GM19395 (cell line): Measurements from ENCODE around the gene HACE1.
"Not testable (repeated sequence)": the region's sequence is repeated elsewhere in the genome, so short reads cannot be mapped to it uniquely, and the experiment has no call there.

Experiments
- ATAC-seq: cut with Tn5 transposase; IDR thresholded peaks from one replicate; pipeline ENCODE4 v1.9.1; 2021; ENCODE audit warnings: mild to moderate bottlenecking, moderate library complexity; ENCODE audit not compliant: unreplicated experiment

Gene HACE1

DNA sequence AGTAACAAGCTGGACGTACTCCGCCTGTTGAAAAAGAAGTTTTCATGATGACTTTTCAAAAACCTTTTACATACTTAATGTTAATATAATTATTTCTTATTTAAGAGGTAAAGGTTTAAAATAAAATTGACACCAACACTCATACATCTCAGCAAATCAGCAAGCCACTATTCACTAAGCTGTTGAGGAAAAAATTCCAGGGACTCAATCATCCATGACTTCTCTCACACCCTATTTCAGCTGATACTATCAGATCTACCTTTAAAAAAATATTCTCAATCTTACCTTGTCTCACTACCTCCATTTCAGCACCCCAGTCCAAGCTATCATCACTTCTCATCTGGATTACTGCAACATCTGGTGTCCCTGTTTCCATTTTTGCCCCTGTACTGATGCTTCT lies 109.3 kb downstream of the HACE1 start:
- ATAC-seq = no peak

DNA sequence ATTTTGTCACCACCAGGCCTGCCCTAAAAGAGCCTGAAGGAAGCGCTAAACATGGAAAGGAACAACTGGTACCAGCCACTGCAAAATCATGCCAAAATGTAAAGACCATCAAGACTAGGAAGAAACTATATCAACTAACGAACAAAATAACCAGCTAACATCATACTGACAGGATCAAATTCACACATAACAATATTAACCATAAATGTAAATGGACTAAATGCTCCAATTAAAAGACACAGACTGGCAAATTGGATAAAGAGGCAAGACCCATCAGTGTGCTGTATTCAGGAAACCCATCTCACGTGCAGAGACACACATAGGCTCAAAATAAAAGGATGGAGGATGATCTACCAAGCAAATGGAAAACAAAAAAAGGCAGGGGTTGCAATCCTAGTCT lies 120.6 kb downstream of the HACE1 start:
- not testable (repeated sequence) for ATAC-seq

DNA sequence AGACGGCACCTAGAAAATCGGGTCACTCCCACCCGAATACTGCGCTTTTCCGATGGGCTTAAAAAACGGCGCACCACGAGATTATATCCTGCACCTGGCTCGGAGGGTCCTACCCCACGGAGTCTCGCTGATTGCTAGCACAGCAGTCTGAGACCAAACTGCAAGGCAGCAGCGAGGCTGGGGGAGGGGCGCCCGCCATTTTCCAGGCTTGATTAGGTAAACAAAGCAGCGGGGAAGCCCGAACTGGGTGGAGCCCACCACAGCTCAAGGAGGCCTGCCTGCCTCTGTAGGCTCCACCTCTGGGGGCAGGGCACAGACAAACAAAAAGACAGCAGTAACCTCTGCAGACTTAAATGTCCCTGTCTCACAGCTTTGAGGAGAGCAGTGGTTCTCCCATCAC lies 122.2 kb downstream of the HACE1 start:
- ATAC-seq = not testable (repeated sequence)

DNA sequence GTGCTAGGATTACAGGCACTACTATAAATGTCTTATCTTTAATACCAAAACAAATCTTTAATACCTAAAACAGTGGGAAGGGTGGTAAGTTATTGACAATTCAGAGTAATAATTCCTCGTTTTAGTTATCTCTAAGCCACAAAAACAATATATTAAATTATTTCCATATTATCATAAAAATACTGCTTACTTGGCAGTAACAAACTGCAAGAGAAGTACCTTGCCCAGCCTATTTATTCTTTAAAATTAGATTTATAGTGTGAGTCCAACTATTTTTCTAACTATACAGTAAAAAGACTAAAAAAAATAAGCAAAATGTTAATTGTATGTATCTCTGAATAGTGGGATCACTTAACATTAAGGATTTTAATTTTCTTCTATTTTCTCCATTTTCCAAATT lies 123.2 kb downstream of the HACE1 start:
- no peak for ATAC-seq

DNA sequence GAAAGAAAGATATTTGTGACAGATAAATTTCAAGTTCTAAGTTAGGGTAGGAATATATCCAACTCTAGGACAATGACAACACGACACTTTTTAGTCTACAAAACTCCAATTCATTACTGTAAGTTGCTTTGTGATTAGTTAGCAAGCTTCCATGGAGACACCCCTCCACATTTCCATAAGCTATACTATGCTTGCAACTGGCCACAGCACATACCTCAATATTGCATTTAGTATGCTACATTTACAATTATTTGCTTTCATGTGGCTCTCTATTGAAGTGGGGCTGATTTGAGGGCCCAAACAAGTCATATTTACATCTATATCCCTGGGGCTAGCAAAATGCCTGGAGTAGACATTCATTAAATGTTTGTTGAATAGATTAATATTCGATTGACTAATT lies 129.3 kb downstream of the HACE1 start:
- no peak for ATAC-seq

DNA sequence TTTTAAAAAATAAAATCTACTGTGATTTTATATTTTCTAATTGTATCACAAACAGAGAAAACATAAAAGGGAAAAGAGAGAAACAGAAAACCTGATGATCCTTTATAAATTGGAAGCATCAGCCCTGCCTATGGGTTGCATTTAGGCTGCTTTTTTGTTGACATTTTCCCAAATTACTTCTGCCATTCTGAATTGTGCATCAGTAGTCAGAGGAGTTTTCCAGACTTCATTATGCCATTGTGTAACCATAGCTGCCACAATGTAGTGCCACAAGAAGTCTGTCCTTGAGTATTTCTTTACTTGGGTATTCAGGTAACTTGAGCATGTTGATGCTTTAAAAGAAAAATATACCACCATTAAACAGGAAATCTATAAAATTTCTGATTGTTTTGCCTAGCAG lies 130.3 kb downstream of the HACE1 start:
- ATAC-seq = no peak

DNA sequence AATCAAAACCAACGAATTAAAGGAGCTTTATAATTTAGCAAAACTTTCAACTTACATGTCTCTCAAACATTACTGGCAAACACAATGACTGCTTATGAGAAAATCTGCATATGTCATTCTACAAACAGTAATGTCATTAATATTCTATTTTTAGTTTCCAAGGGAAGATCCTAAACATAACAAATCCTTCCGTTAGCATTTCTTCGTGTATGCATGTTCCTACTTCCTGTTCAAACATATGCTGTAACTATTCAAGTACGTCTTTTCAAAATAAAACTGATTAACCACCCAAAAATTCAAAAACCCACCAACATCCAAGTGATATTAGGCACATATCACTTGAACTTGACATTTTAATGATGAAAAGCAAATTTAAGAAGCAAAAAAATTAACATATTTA lies 131.3 kb downstream of the HACE1 start:
- ATAC-seq = no peak

DNA sequence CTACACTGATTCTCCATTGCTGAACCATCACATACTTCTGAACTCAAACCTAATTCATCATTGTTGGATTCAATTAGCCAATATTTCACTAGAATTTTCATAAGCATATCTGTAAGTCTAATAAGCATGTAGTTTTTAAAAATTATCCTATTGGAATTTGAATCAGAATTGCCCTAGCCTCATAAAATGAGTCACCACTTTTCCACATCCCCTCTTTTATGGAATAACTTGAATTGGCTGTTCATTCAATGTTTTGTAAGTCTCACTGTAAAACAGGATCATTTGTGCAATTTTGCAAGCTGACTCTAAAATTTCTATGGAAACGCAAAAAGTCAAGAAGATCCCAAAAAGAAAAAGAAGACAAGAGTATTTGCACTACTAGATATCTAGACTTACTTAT lies 141.0 kb downstream of the HACE1 start:
- ATAC-seq = no peak

DNA sequence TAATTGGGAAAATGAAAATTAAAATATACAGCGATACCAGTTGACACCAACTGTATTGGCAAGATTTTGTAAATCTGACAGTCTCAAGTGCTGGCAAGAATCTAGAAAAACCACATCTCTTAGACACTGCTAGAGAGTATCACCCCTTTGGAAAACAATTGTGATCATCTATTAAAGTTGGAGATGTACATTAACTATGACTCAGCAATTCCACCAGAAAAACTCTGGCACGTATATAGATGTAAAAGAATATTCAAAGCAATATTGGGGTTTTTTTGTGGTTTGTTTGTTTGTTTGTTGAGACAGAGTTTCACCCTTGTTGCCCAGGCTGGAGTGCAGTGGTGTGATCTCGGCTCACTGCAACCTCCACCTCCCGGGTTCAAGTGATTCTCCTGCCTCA lies 142.9 kb downstream of the HACE1 start:
- ATAC-seq = no peak

DNA sequence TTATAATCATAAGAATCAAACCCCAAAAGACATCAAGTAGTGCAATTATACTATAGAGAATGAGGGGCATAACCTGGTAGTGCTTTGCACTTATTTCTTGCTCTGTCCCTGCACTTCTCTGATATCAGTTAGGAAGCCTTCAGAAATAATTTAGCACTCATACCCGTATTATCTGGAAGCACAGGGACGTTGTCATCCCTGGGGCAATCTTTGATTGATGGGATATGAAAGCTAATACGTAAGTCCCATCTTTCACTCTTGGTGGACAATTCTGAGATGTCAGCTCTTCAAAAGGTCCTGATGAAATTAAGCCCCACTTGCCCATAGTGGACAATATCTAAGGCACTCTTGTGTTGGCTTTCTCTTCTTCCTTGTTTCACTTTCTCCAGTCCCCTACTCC lies 144.9 kb downstream of the HACE1 start:
- ATAC-seq = no peak

DNA sequence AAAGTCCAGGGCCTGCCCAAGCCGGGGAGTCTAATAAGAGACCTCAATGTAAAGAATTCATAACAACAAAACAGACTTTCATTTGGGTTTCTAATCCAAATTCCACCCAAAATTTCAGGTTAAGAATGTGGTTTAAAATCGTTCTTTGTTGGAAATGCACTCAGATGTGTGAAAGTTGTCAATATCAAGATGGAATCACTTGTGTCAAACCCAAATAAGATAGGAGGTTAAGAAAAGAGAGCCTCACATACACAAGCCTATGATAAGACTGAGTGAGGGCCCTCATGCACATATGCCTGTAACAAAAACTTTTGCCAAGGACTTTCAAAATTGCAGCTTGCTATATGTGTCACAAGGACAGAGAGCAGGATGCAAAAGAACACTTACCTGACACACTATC lies 145.7 kb downstream of the HACE1 start:
- no peak for ATAC-seq

DNA sequence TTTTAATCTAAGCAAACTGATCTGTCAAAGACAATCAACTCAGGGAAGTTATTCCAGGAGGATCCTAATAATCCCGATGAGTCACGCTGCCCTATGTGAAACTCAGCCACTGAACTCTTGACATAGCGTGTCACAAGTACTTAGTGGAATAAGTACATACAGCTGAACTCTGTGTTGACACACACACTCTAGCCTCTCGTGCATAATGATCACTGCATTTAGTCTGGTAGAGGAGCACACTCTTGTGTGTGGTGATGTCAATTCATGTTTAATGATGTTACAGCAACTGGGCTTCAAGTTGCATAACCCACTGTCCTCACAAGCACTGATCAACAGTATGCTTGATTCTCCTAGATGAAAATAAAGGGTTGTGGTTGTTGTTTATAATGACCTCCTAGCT lies 148.3 kb downstream of the HACE1 start:
- no peak for ATAC-seq

DNA sequence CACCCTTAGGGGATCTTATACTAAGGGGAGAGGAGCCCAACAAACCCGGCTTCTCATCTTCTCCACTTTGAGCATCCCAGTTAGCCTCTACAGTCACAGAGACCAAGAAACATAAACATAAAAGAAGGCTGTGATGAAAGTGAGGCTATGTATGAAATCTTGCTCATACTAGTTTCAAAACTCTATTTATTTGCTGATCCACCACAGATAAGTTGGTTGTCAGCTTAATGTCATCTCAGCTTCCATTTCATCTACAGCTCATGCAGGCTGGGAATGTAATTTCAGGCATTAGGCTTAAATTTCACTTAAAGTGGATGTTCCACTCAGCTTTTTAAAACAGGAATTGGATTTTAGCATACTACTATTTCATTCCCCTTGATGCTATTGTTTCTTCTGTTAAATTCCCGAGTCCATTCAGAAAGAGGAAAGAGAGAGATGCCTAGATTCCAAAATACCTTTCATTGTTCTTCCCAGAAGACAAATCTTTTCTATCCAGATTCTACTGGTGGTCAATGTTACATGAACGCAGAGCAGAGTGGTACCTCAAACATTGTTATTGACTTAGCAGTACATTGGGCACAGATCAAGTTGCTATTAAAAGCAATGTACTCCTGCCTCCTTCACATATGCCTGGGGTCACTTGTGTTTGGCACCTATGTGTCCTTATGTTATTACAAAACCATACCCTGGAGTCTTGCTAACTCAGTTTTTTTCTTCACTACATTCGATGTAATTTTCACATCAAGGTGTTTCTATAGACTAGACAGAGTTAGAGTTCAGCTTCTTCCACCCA lies 149.0 kb downstream of the HACE1 start:
- no peak for ATAC-seq

DNA sequence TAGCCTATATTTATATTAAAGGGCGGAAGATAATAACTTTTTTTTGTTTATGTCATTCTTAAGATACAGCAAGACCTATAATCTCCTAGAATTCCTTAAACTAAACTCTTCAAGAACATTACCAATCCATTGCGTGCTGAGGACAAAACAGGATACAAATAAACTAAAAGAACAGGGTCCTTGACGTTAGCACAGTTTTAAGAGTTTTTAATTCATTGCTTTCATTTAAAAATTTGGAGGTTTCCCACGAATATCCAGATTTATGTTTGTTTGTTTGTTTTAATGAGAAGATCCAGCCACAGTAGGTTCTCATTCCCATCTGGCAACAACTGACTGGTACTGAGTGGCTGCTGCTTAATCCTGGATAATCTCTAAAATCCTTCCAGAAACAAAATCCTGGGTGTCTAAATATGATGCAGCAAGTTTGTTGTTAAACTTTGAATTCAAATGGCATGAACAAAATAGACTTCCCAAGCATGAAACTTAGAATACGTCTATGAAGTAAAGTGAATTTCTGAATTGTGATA lies 153.7 kb downstream of the HACE1 start:
- ATAC-seq = no peak

DNA sequence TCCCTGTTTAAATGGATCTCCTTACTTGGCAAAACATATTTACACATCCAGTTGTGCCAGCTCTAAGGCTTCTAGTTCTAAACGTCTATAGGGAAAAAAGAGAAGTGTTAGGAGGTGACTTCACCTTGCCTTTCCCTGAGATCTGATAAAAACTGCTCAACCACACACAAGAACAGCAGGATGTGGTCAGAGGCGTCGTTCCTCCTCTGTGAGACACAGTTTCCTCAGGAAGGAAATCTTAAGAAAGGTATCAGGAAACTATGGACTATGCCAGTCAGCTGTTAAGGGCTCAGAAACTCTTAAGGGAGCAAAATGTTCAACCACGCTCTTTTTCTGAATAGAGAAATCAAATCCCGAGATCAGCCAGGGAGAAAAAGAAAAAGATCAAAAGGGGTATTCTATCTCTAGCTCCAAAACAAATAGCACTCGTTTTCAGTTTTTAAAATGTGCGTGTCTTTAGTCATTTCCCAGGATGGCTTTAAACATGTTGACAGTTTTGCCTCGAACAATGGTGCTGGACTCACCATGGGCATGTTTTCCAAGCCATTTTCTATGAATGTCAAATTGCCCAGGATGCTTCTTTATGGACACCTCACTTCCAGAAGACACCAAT lies 154.5 kb downstream of the HACE1 start:
- ATAC-seq = no peak

DNA sequence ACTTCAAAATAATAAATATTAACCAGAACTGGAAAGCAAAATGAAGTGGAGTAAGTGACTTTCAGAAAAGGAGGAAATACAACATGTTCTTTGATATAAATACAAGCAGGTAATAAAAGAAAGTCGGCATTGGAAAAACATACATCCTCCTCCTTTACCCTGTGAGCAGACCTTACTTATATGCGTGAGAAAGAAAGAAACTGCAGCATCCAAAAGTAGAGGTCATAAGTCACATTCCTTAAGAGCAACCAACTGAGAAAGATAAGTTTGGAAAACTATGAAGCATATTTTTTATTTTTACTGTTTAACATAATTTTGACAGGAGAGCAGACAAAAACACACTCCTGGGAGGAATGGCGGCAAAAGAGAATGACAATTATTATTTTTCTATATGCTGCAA lies 155.5 kb downstream of the HACE1 start:
- ATAC-seq = no peak

DNA sequence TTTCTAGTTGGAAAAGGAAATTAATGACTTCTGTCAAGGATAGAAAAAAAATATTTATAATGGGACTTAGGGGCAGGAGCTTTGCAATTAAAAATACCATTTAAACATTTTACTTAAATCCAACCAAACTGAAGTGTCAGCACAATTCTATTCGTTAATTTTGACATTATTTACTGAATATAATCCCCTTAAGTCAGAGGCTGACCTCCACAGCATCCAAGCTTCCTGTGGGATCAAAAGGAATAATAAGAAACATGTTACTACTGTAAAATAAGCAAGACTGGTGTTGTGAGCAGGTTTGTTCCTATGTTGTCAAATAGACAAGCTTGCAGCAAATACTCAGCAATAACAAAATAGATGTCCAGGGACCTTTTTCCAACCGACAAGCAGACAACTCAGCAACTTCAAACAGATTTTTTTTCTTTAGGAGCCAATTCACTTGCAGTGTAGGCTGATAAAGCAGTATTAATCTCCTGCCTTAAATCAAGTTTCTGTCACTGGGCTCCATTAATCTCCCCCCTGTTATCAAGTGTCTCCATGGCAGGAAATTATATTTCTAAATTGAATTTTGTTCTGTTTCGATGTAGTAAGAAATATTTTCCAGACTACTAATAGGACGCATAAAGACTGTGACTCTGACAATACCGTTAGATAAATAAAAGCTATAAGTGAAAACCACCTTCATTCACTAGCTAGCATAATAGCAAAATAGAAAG lies 157.4 kb downstream of the HACE1 start:
- ATAC-seq = no peak

DNA sequence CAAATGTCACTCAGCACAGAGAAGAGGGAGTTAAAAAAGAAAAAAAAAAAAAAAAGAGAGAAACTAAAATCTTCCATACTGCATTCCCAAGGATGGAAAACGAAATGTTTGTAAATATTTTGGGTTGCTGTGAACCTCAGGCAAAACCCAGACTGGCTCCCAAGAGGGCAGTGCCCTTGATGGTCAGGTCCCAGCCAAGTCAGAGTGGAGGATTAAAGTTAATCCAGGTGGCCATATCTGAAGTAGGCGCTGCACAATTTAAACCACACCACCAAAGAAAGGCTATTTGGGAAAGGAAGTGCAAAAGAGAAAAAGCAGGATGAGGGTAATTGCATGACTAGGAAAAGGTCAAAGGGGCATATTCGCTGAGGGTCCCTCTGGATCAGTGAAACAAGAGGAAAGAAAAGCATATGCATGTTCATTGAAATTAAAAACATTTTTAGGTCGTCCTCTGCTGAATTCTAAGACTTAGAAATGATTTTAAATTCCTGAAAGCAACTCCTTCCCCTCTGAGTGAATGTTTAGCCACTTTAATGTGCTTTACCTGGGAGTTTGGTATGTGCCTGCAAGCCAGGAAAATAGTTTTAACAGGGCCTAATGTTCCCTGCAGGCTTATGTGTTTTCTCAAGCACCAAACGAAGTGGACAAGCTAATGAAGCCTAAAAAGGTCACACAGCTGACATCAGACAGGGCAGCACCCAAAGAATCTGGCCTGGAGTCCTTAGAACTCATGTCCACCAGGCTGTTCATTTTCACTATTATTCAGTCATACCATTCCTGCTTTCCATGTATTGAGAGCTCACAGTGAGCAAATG lies 159.1 kb downstream of the HACE1 start:
- ATAC-seq = no peak

DNA sequence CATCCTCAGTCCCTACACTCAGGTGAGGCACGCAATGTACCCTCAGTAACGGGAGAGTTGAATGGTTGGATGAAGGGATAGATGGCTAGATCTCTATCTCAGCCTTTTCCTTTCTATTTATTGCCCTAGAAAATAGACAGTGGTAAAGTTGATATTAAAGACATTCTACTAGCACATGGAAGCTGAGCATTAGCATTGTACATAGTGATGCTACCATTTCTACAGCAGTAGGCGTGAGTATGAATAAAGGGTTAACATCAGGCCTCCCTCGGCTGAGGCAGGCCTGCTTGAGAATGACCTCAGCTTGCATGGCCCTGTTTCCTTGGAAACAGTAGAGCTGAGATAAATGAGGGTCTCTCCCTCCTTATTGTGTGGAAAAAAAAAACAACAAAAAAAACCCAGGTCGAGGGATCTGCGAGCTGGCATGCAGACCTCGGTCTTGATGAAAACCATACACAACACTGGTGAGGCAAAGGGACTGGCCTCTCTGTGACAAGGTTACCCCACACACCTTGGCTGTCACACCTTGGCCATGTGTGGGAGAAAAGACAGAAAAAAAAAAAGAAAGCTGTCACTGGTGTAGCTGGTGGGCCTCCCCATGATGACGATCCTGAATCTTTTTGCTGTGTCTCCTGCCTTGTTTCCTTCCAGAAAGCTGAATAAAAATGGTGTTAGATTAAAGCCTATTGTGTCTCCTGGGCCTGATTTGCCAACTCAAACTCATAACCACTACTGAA lies 160.0 kb downstream of the HACE1 start:
- ATAC-seq = no peak

DNA sequence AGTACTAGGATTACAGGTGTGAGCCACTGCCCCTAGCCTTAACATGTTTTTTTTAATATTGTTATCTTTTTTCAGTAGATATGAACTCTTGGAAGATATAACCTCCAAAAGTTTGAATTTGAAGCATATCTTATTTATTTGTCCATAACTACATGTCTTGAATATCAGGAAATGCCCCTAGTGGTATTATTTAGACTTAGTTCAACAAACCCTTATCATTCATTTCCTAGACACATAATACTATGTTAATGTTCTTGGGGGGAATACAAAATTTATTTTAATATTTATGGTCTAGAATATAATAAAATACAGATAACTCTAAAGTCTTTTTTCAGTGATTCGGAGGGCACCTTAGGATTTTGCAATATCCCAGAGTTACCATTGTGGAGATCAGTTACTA lies 160.7 kb downstream of the HACE1 start:
- ATAC-seq = no peak
